ENCODE results near the gene ZBED5. TPM values are rescaled to one million over a fixed set of nuclear protein-coding genes. Genes with fewer than 3 reads are reported as not detected.
A peak's percentile ranks its signal among the peaks of the same experiment; 100 is the strongest.

ZBED5 gene
- total and polyA plus RNA-seq, 9 of the 15 experiments (the other 6 are each of a cell fraction or from before 2014, with no cell fraction given) = 12.4 to 70.7 (median 26.8) TPM

GRCh38 chr11:10807493-10808234, 50.2 kb downstream of the ZBED5 start (continued):
- TF ChIP-seq EP400 (IDR thresholded peaks at IDR 0.05) = peak; percentile 11; the same call in 1 of the 2 replicates
- TF ChIP-seq MAZ (CRISPR knock-in tag; conservative IDR thresholded peaks at IDR 0.05 in 1 of 2, IDR thresholded peaks at IDR 0.05 in 1 of 2) = peak in 1 of 2 experiments; percentile 50; a peak in 1 of 4 replicates
- 0 out of 2 replicates have a peak, but pooled peaks have one; percentile 78 for TF ChIP-seq HNRNPUL1 (IDR thresholded peaks at IDR 0.05; ENCODE audit: low read length)
- TF ChIP-seq ZNF778 (CRISPR knock-in tag; IDR thresholded peaks at IDR 0.05) = no peak
- peak; percentile 58 for TF ChIP-seq PCBP1 (IDR thresholded peaks at IDR 0.05; ENCODE audit: low read depth, low read length, poor library complexity, severe bottlenecking)
- TF ChIP-seq ARID3B (CRISPR knock-in tag; IDR thresholded peaks at IDR 0.05; ENCODE audit: borderline replicate concordance) = no peak
- no peak for TF ChIP-seq HINFP (tag; conservative IDR thresholded peaks at IDR 0.05; ENCODE audit: low read depth)
- no peak for TF ChIP-seq ZNF354B (CRISPR knock-in tag; IDR thresholded peaks at IDR 0.05)
- no peak for TF ChIP-seq SRSF7 (optimal IDR thresholded peaks at IDR 0.05; ENCODE audit: low read depth, low read length)
- no peak for TF ChIP-seq DPF2 (IDR thresholded peaks at IDR 0.05)
- TF ChIP-seq THRAP3 (IDR thresholded peaks at IDR 0.05; ENCODE audit: borderline replicate concordance) = no peak
- no peak for TF ChIP-seq ZNF12 (CRISPR knock-in tag; IDR thresholded peaks at IDR 0.05)
- TF ChIP-seq ZBTB9 (CRISPR knock-in tag; IDR thresholded peaks at IDR 0.05) = peak; percentile 48; the same call in 1 of the 2 replicates
- TF ChIP-seq ZNF592 (IDR thresholded peaks at IDR 0.05) = no peak
- no peak for TF ChIP-seq CHD4 (IDR thresholded peaks at IDR 0.05; ENCODE audit: insufficient read depth, insufficient replicate concordance, low read depth, low read length, poor library complexity, severe bottlenecking)
- TF ChIP-seq E2F3 (CRISPR knock-in tag; IDR thresholded peaks at IDR 0.05) = no peak; the same call in 1 of the 2 replicates
- TF ChIP-seq CGGBP1 (CRISPR knock-in tag; IDR thresholded peaks at IDR 0.05) = no peak
- TF ChIP-seq GABPB1 (CRISPR knock-in tag; IDR thresholded peaks at IDR 0.05) = peak; percentile 18; the same call in 1 of the 2 replicates
